H1 (cell line): ENCODE results near the gene LTBP4. TPM values are rescaled to one million over a fixed set of nuclear protein-coding genes. Genes with fewer than 3 reads are reported as not detected.

ENCODE experiments used
- CHD1 ChIP-seq: IDR thresholded peaks from 2 replicates; pipeline ENCODE4 v1.6.1; 2012; ENCODE audit warnings: low read depth, low read length, improper control_type of control experiment
- CHD2 ChIP-seq: IDR thresholded peaks from 2 replicates; pipeline ENCODE4 v1.6.1; 2012; ENCODE audit warnings: low read length, improper control_type of control experiment
- FOSL1 ChIP-seq: IDR thresholded peaks from 2 replicates; pipeline ENCODE4 v1.6.1; 2011; ENCODE audit warnings: mild to moderate bottlenecking, low read depth, low read length, moderate library complexity; ENCODE audit not compliant: insufficient read depth
- GABPA ChIP-seq: IDR thresholded peaks from 2 replicates; pipeline ENCODE4 v1.6.1; 2011; ENCODE audit warnings: mild to moderate bottlenecking, low read length, moderate library complexity, borderline replicate concordance; ENCODE audit not compliant: insufficient read depth
- HDAC2 ChIP-seq, 2 experiments: fragments of 300-600 bp in 1 of 2; sonication (generic) in 1 of 2; IDR thresholded peaks; 2 replicates each; pipeline ENCODE4 v1.6.1; 2011 to 2012; ENCODE audit warnings: low read depth in 2 of 2, low read length in 2 of 2, mild to moderate bottlenecking in 2 of 2, moderate library complexity in 2 of 2, borderline replicate concordance in 1 of 2, inconsistent platforms in 1 of 2
- JUN ChIP-seq: IDR thresholded peaks from 2 replicates; pipeline ENCODE4 v1.6.1; 2011; ENCODE audit warnings: low read depth, mild to moderate bottlenecking, improper control_type of control experiment, low read length
- KDM1A ChIP-seq: fragments of 200-600, 300-600 bp; sonication (generic); IDR thresholded peaks from 2 replicates; pipeline ENCODE4 v1.7.1; 2016; ENCODE audit warnings: mild to moderate bottlenecking, low read length, borderline replicate concordance
- KDM5A ChIP-seq: fragments of 200-600 bp; IDR thresholded peaks from 2 replicates; pipeline ENCODE4 v1.7.1; 2012; ENCODE audit warnings: mild to moderate bottlenecking, low read length, inconsistent platforms, mixed read lengths
- RFX5 ChIP-seq: IDR thresholded peaks from 2 replicates; pipeline ENCODE4 v1.6.1; 2011; ENCODE audit warnings: low read depth, low read length, improper control_type of control experiment, borderline replicate concordance
- SP1 ChIP-seq: IDR thresholded peaks from 2 replicates; pipeline ENCODE4 v1.6.1; 2011; ENCODE audit warnings: low read depth, low read length
- SP2 ChIP-seq: IDR thresholded peaks from 2 replicates; pipeline ENCODE4 v1.6.1; 2012; ENCODE audit warnings: mild to moderate bottlenecking, low read length, inconsistent platforms
- polyA plus RNA-seq, 7 experiments: library from polyadenylated mRNA; depleted of rRNA in 3 of 7; stranded (reverse) in 5 of 7; unstranded in 2 of 7; fragments of >200 nt in 5 of 7; fragments of 200-250 nt in 2 of 7; gene quantifications; 1 replicate in 5 of 7; 2 replicates in 1 of 7; 4 replicates in 1 of 7; pipeline versions ENCODE4 v1.2.1 to v1.2.3, GENCODE V29; 2011 to 2013; ENCODE audit warnings: missing spikeins in 2 of 7, mixed read lengths in 2 of 7
- total RNA-seq: library from RNA; stranded (reverse); fragmentation: NEBNext Ultra II Directional; extraction: Animal tissue kit (Norgen Biotek cat#: 25700); gene quantifications from 2 replicates; pipeline ENCODE4 v1.2.1, GENCODE V29; 2021
- TF ChIP-seq, protein P1 (sequence below): IDR thresholded peaks from 2 replicates; pipeline ENCODE4 v1.6.1; 2012; ENCODE audit warnings: inconsistent platforms
- TF ChIP-seq, protein P2 (sequence below): IDR thresholded peaks from 2 replicates; pipeline ENCODE4 v1.6.1; 2011; ENCODE audit warnings: low read depth, mild to moderate bottlenecking, low read length; ENCODE audit not compliant: insufficient read depth

The LTBP4 gene
- total and polyA plus RNA-seq, 2 of the 8 experiments (the other 6 are each of a cell fraction or from before 2014, with no cell fraction given) = 54.5 to 77.1 TPM

DNA sequence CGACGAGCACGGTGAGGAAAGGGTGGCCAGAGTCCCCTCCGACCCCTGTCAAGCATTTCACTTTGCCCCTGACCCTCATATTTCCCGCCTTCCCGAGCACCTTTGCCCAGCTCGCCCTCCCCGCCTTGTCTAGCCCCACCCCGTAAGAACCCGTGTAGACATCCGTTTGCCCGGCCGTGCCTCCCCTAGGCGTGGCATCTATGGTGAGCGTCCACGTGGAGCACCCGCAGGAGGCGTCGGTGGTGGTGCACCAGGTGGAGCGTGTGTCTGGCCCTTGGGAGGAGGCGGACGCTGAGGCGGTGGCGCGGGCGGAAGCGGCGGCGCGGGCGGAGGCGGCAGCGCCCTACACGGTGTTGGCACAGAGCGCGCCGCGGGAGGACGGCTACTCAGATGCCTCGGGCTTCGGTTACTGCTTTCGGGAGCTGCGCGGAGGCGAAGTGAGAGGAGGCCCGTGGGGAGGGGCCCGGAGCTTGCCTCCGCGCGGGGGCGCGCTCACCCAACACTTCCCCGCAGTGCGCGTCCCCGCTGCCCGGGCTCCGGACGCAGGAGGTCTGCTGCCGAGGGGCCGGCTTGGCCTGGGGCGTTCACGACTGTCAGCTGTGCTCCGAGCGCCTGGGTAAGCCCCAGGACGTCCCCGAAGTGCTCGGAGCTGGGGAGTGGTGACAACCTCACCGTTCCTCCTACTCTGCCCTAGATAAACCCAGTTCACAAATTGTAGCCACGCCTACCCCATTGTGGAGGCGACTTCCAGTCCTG is 4.2 kb downstream of the LTBP4 start (continued):
- TF ChIP-seq CHD2 (no peak), SP2 (no peak), KDM1A (no peak), GABPA (no peak), CHD1 (no peak), HDAC2 (IDR thresholded peaks at IDR 0.05; ENCODE audit: borderline replicate concordance in 1 of 2, low read depth in 2 of 2, low read length in 2 of 2) (no peak), FOSL1 (no peak), KDM5A (no peak), RFX5 (no peak), SP1 (no peak; the same call in 1 of the 2 replicates), JUN (no peak)
- TF ChIP-seq, protein P1, sequence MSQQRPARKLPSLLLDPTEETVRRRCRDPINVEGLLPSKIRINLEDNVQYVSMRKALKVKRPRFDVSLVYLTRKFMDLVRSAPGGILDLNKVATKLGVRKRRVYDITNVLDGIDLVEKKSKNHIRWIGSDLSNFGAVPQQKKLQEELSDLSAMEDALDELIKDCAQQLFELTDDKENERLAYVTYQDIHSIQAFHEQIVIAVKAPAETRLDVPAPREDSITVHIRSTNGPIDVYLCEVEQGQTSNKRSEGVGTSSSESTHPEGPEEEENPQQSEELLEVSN = peak; percentile 43; the same call in 1 of the 2 replicates
- TF ChIP-seq, protein P2, sequence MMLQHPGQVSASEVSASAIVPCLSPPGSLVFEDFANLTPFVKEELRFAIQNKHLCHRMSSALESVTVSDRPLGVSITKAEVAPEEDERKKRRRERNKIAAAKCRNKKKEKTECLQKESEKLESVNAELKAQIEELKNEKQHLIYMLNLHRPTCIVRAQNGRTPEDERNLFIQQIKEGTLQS = no peak
